HG03139 (cell line): ENCODE results near the gene ATP2A1.
"Not testable (repeated sequence)": the region's sequence is repeated elsewhere in the genome, so short reads cannot be mapped to it uniquely, and the experiment has no call there.

Experiments used
- ATAC-seq: cut with Tn5 transposase; IDR thresholded peaks from one replicate; pipeline ENCODE4 v1.9.1; 2021; ENCODE audit not compliant: unreplicated experiment

The ATP2A1 gene

DNA sequence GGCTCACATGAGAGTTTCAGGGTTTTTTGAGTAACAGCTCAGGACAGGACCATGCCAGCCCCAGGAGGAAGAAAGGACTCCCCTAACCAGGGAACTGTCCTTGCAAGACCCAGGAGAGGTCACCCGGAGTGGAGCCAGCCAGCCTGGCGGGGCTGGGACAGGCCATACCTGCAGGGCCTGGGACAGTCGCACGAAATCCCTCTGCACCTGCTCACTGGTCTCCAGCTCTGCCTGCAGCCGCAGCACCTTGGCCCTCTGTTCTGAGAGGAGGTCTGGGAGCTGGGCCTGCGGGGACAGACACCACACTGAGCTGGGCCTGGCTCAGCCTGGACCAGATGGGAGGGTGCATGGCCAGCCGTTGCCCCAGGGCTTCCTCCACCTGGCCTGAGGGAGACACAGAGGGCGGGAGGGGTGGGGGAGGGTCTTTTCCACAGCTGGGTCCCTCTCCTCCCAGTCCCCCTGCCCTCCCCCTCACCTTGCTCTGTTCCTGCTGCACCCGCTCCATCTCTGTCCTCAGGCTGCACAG is 27.0 kb downstream of the ATP2A1 start:
- no peak for ATAC-seq

DNA sequence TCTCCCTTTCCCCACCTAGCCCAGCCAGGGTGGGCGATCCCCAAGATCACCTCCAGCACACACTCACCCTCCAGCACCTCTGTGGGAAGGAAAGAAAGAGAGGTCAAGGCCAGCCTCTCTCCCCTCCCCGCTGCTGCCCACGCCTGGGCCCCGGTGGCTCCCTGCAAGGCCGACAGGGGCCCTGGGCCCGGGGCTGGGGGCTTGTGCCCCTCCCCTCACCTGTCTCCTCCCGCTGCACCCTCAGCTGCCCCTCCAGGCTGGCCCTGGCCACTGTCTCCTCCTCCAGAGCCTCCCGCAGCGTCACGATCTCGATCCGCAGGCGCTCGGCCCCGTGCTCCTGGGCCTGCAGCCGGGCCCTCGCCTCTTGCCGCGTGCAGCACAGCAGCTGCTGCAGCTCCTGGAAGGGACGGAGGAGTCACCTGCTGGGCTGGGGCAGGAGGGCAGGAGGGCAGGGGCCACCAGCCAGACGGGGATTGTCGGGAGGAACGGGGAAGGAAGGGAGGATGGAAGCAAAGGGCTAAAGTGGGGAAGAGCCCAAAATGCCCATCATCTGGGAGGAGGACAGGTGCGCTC is 27.6 kb downstream of the ATP2A1 start:
- ATAC-seq: no peak

DNA sequence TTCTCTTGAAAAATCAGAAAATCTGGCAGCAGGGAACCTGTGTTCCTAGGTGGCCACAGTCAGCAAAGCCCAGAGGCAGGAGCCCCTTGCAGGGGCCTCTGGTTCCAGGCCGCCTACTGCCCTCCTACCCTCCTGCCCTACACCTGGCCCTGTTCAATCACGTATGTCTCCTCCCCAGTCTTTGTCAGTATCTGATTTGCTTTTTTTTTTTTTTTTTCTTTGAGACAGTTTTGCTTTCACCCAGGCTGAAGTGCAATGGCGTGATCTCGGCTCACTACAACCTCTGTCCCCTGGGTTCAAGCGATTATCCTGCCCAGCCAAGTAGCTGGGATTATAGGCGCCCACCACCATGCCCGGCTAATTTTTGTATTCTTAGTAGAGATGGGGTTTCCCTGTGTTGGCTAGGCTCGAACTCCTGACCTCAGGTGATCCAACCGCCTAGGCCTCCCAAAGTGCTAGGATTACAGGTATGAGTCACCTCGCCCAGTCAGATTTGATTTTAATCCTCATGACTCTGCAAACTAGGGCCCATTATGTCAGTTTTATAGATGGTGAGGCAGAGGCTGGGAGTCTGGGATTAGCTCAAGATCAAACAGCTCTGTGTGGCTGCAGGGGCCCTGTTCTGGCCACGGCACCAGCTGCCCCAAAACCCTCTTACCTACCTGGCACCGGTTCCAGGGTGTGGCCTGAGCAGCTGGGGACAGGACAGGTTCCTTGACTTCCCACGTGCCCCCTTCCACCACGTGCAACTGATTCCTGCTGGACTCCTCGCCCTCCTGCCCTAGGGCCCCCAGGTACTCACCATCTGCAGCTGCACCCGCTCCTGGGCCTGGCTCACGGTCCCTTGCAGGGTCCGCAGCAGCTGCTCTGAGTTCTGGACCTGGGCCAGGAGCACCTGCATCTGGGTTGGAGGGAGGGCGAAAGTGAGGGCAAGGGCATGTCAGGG is 32.1 kb downstream of the ATP2A1 start:
- no peak for ATAC-seq

DNA sequence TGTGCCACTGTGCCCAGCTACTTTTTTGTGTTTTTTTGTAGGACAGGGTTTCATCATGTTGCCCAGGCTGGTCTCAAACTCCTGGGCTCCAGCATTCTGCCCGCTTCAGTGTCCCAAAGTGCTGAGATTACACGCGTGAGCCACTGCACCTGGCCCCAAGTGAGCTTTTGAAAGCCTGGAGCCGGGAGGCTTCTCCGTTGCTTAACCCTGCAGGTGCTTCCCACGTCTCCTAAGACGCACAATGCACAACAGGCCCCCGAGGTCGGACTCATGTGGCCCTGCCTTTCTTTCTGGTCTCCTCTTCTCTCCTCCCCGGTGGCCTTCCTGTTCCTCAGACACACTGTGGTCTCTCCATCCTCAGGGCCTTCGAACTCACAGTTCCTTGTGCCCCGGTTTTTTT is 34.3 kb downstream of the ATP2A1 start:
- ATAC-seq: no peak

DNA sequence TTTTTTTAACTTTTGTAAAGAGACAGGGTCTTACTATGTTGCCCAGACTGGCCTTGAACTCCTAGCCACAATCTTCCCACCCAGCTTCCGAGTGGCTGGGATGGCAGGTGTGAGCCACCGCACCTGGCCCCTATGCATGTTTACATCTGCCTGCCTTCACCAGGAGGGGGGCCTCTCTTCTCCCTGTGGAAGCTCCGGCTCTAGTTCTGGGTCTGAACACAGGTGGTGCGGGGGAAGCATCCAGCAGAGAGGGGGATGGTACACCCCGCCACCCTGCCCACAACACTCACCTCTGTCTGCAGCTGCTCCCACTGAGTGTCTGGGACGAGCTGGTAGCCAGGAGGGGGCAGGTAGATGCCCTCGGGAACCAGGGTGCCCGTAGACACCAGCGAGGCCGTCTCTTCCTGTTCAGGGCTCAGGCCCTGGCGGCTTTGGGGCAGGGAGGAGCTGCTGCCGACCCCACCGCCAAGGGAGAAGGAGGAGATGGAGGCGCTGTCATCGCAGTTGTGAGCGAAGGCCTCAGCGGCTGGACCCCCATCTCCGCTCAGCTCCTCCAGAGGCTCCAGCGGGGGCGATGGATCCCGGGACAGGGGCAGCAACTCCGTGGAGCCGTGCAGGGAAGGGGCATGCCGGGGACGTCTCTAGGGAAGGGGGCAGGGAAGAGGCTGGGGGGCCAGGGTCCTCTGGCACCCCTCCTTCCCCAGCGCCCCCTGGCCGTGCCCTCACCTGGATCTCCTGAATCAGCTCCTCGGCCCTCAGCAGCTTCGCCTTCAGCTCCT is 35.8 kb downstream of the ATP2A1 start:
- ATAC-seq: no peak

DNA sequence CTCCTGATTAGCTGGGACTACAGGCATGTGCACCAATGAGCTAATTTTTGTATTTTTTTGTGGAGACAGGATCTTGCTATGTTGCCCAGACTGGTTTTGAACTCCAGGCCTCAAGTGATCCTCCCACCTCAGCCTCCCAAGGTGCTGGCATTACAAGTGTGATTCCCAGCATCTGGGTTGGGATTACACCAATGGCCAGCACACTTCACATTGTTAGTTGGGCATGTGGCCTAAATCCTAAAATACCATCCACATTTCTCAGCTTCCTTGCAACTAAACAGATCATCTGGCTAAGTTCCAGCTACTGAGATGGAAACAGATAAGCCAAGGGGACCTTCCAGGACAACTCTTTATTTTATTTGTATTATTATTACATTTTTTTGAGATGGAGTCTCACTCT is 36.9 kb downstream of the ATP2A1 start:
- ATAC-seq: no peak

DNA sequence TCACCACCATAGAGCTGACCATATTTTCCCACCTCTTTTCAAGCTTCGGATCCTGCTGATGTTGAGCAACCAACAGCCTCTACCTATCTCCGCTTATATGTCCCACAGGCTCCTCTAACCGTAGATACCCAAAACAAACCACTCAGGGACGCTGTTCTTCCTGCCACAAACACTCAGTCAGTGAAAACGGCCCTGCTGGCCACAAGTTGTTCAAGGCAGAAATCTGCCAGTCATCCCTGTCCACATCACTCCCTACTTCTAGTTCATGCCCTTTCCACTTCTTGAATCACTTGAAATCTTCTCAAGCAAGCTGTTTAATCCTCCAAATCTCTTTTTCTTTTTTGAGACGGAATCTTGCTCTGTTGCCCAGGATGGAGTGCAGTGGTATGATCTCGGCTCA is 38.8 kb downstream of the ATP2A1 start:
- ATAC-seq: no peak

DNA sequence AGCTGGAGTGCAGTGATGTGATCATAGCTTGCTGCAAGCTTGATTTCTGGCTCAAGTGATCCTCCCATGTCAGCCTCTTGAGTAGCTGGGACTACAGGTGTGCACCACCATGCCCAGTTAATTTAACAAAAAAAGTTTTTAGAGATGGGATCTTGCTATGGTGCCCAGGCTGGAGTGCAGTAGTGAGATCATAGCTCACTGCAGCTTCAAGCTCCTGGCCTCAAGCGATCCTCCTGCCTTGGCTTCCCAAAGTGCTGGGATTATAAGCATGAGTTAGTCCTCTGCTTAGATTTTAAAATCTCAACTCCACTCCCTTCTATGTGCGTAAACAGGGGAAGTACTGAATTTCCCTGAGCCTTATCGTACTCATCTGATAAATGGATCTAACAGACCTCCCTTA is 40.4 kb downstream of the ATP2A1 start:
- no peak for ATAC-seq

DNA sequence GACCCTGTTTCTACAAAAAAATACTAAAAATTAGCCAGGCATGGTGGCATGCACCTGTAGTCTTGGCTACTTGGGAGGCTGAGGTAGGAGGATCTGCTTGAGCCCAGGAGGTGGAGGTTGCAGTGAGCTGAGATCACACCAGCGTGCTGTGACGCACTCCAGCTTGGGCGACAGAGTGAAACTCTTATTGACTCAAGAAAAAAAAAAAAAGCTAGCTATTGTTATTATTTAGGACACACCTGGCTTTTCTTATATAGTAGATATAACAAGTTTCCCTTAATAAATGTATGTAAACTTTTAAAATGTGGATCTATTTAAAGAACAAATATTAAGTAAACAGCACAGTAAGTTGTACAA is 44.9 kb downstream of the ATP2A1 start:
- no peak for ATAC-seq

DNA sequence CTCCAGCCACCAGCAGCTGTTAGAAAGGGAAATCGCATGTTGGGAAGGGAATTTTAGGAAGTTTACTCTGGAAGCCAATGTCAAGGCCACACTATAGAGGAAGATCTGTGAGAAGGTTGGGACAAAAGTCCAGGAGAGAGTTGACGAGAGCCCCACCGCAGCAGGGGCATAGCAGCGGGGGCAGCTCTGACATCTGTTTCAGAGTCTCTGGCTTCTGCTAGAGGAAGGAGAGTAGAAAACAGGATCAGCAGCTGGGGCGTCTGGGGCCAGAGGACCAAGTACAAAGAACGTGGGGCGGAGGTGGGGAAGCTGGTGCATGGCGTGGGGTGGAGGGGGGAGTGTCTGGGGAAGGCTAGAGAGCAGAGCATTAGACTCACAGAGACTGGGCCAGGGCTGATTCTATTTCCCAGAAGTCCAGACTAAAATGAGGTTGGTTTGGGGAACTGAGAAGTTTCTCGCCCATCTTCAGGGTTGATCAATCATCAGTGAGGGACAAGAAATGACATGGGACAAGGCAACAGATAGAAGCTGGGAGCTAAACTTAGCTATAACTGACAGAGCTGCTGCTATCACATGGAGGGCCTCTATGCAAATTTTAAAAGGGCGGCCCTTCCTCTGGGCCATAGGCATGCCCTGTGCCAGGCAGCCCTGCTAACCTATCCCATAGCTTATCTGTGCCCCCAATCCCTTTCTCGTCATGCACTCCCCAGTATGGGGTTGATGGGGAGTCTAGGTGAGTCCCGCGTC is 45.5 kb downstream of the ATP2A1 start:
- ATAC-seq: peak; percentile 34

DNA sequence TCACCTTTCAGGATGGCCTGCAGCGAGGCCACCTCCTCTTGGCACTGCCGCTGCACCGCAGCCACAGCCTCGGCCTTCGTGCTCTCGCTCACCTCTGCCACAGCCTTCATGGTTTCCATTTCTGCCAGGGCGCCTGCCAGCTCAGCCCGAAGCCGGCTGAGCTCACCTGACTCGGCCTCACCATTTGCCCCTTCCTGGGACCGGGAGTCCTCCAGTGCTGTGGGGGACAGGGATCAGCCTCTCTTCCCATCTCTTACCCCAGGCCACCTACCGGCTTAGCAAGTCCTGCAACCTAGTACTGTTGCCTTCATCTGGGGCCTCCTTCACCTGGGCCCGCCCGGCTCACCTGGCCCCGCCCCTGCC is 46.1 kb downstream of the ATP2A1 start:
- ATAC-seq: no peak

DNA sequence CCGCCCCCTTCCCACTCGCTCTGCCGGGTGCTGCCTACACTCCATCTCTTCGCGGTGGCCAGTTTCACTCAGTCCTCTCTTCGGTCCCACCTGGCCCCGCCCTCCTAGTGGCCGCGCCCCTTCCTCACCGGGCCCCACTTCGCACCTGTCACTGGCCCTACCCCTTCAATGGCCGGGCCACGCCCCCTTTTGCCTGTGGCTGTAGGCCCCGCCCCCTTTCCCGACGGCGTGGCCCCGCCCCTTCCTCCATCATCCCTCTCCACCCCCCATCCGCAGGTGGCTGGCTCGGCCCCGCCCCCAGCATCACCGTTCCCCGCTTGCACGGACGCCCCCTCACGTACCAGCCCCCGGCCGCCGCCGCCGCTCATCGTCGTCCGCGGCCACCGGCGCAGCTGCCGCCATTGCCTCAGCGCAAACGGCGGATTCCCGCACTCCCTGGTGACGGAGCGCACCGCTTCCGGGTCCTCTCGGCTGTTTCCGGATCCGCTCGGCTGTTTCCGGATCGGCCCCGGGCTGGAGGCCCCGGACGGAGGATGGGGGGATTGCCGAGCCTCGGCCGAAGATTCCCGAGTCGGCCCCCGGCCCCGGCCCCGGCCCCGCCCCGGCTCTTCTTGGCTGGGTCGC is 46.6 kb downstream of the ATP2A1 start, which contains the start of gene RABEP2:
Gene RABEP2, minus strand, starts transcription at position 477 of the 624 bp plus-strand sequence. Its CDS starts 75 bp downstream, at position 402.
- ATAC-seq: peak; percentile 64

DNA sequence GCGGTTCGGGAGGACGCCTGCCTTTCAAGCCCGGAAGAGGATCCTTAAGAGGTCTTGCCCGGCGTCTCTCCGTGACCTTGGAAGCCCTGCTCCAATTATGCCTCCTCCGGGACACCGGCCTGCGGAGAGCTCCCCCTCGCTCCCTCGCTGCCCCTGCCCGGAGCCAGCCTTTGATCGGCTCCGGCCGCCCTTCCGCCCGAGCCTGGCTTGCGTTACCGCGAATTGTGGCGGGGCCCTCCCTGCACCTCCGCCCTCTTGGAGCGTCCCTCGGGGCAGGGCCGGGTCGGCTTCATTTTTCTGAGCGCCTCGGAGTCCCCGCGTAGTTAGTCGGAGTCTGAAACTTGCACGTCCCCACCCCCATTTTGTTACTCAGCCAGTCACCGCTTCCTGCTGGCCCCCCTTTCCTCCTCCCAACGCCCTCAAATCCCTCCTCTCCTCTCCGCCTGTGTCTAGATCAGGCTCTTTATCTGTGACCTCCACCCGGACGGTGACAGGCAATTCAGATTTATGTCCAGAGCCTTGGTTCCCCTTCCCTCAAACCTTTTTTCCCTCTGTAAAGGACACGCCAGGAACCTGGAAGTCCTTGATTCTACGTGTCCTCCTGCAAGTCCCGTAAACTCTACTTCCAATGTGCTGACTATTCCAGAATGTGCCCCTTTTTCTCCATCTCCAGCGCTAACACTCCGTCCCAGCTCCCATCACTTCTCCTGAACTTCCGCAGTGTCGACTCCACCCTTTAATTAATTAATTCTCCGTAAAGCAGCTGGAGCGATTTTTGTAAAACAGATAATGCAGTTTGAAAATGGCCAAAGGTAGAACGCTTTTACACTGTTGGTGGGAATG is 47.3 kb downstream of the ATP2A1 start:
- peak; percentile 28 for ATAC-seq

DNA sequence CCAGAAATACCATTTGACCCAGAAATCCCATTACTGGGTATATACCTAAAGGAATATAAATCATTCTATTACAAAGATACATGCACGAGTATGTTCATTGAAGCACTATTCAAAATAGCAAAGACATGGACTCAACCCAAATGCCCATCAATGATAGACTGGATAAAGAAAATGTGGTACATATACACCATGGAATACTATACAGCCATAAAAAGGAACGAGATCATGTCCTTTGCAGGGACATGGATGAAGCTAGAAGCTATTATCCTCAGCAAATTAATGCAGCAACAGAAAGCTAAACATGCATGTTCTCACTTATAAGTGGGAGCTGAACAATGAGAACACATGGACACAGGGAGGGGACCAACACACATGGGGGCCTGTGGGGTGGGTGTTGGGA is 48.0 kb downstream of the ATP2A1 start:
- not testable (repeated sequence) for ATAC-seq

DNA sequence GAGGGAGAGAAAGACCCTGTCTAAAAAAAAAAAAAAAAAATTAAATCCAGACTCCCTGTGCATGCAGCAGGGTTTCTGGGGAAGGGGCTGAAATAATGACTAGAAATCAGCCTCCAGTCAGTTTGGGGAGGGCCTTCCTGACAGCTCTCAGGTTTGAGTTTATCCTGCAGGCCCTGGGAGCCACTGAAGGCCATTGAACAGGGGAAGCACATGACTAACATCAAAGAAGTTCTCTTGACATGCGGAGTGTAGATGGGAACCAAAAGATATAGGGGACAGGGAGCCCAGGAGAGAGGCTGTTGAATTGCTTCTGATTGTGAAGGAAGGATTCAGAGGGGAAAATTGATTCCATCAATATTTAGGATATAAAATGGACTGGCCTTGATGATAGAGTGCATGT is 49.5 kb downstream of the ATP2A1 start:
- ATAC-seq: no peak

DNA sequence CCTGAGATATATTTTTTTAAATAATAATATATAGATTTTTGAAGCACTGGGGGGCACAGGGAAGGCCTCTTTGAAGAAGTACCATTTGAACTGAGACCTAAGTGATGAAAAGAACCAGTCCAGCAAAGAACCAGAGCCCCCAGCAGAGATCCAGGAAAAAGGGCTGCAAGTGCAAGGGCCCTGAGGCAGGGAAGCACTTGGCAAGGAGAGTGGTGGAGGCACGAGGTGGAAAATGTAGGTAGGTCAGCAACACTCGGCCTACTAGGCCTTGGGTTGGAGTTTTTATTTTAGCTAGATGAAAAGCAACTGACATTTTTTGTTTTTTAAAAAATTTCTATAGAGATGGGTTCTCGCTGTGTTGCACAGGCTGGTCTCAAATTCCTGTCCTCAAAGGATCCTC is 51.9 kb downstream of the ATP2A1 start:
- ATAC-seq: no peak

DNA sequence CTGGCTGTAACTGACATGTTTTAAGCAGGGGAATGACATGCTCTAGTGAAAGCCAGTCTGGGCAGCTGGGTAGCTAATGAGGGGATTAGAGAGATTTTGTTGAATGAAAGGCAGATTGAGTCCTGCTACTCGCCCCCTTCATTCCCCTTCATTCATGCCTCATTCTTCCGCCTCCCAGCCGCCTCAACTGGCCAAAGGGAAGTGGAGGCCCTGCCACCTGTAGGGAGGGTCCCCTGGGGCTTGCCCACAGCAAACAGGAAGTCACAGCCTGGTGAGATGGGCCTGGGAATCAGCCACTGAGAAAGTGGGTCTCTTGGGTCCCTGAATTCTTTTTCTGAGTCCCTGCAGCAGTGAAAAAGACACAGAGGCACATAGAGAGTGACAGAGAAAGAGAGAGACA is 52.4 kb downstream of the ATP2A1 start:
- no peak for ATAC-seq

DNA sequence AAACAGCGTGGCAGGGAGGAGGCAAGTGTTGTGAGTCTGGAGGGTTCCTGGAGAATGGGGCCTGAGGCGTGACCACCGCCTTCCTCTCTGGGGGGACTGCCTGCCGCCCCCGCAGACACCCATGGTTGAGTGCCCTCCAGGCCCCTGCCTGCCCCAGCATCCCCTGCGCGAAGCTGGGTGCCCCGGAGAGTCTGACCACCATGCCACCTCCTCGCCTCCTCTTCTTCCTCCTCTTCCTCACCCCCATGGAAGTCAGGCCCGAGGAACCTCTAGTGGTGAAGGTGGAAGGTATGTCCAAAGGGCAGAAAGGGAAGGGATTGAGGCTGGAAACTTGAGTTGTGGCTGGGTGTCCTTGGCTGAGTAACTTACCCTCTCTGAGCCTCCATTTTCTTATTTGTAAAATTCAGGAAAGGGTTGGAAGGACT is 53.5 kb downstream of the ATP2A1 start, which contains the start of gene CD19:
Gene CD19, plus strand, starts transcription at position 171 of the 425 bp plus-strand sequence. Its CDS starts 30 bp downstream, at position 201.
- ATAC-seq: no peak
